K562 (cell line): ENCODE data around the gene BBLN. TPM values are rescaled to one million over a fixed set of nuclear protein-coding genes. Genes with fewer than 3 reads are reported as not detected.

Experiments
- CHD2 ChIP-seq: IDR thresholded peaks from 2 replicates; pipeline ENCODE4 v1.6.1; 2011; ENCODE audit warnings: low read depth, low read length
- ETV6 ChIP-seq, 3 experiments: fragments of 150-350 bp in 1 of 3; sonication (generic) in 1 of 3; formaldehyde crosslinking in 1 of 3; IDR thresholded peaks; 2 replicates each; pipeline versions ENCODE4 v1.6.1 to v1.8.0; 2014 to 2022; ENCODE audit warnings: borderline replicate concordance in 2 of 3, low read depth in 2 of 3, antibody characterized with exemption in 1 of 3, low read length in 1 of 3, mild to moderate bottlenecking in 1 of 3, missing genetic modification reagents in 1 of 3
- KDM5B ChIP-seq: fragments of 200-600 bp; sonication (generic); IDR thresholded peaks from 2 replicates; pipeline ENCODE4 v1.6.1; 2012; ENCODE audit warnings: low read depth, mild to moderate bottlenecking, moderate library complexity, low read length, control low read depth, inconsistent platforms; ENCODE audit not compliant: insufficient replicate concordance
- RBM25 ChIP-seq: fragments of 200-400 bp; formaldehyde crosslinking; IDR thresholded peaks from 2 replicates; pipeline ENCODE4 v1.6.1; 2018; ENCODE audit warnings: low read length, low read depth, moderate library complexity; ENCODE audit not compliant: severe bottlenecking
- STAT5A ChIP-seq: IDR thresholded peaks from 2 replicates; pipeline ENCODE4 v1.6.1; 2012; ENCODE audit warnings: low read length, inconsistent platforms, borderline replicate concordance
- TARDBP ChIP-seq: fragments of 450-650 bp; IDR thresholded peaks from 2 replicates; pipeline ENCODE4 v1.6.1; 2016
- ZFX ChIP-seq: sonication (generic); formaldehyde crosslinking; IDR thresholded peaks from 2 replicates; pipeline ENCODE4 v1.8.0; 2022; ENCODE audit warnings: mild to moderate bottlenecking, missing genetic modification reagents, moderate library complexity
- polyA plus RNA-seq, 8 experiments: library from polyadenylated mRNA; depleted of rRNA in 4 of 8; stranded (reverse) in 5 of 8; unstranded in 3 of 8; fragments of >200 nt; fragmentation: Nextera tagmentation in 2 of 8; fragmentation: Illumina TruSeq in 1 of 8; extraction: Ambion mirVana in 2 of 8; extraction: Trizol in 1 of 8; gene quantifications; 2 replicates each; pipeline versions ENCODE4 v1.2.1 to v1.2.3, GENCODE V29; 2011 to 2014; ENCODE audit warnings: inconsistent platforms in 1 of 8, missing spikeins in 1 of 8
- total RNA-seq, 7 experiments: library from RNA; depleted of rRNA in 6 of 7; stranded (reverse); fragments of >200 nt in 6 of 7; fragmentation: Illumina TruSeq in 2 of 7; extraction: Trizol in 2 of 7; gene quantifications; 2 replicates each; pipeline versions ENCODE4 v1.2.1 to v1.2.3, GENCODE V29; 2011 to 2021; ENCODE audit warnings: low replicate concordance in 1 of 7
- TF ChIP-seq, protein P1 (sequence below): fragments of 450-650 bp; IDR thresholded peaks from 2 replicates; pipeline ENCODE4 v1.6.1; 2018; ENCODE audit not compliant: partially characterized antibody
- TF ChIP-seq, protein P2 (sequence below): fragments of 250-450 bp; sonication (Bioruptor Pico); IDR thresholded peaks from 2 replicates; pipeline ENCODE4 v1.4.0; 2020; ENCODE audit warnings: mild to moderate bottlenecking, moderate library complexity, borderline replicate concordance
- TF ChIP-seq, protein P3 (sequence below): sonication (generic); formaldehyde crosslinking; IDR thresholded peaks from 2 replicates; pipeline ENCODE4 v1.8.0; 2023; ENCODE audit warnings: mild to moderate bottlenecking, missing genetic modification reagents
- TF ChIP-seq, protein P4 (sequence below): sonication (generic); formaldehyde crosslinking; IDR thresholded peaks from 2 replicates; pipeline ENCODE4 v1.8.0; 2023; ENCODE audit warnings: mild to moderate bottlenecking, missing genetic modification reagents

The BBLN gene
- total and polyA plus RNA-seq, 9 of the 15 experiments (the other 6 are each of a cell fraction or from before 2014, with no cell fraction given) = 4.2 to 331 (median 87.1) TPM

DNA sequence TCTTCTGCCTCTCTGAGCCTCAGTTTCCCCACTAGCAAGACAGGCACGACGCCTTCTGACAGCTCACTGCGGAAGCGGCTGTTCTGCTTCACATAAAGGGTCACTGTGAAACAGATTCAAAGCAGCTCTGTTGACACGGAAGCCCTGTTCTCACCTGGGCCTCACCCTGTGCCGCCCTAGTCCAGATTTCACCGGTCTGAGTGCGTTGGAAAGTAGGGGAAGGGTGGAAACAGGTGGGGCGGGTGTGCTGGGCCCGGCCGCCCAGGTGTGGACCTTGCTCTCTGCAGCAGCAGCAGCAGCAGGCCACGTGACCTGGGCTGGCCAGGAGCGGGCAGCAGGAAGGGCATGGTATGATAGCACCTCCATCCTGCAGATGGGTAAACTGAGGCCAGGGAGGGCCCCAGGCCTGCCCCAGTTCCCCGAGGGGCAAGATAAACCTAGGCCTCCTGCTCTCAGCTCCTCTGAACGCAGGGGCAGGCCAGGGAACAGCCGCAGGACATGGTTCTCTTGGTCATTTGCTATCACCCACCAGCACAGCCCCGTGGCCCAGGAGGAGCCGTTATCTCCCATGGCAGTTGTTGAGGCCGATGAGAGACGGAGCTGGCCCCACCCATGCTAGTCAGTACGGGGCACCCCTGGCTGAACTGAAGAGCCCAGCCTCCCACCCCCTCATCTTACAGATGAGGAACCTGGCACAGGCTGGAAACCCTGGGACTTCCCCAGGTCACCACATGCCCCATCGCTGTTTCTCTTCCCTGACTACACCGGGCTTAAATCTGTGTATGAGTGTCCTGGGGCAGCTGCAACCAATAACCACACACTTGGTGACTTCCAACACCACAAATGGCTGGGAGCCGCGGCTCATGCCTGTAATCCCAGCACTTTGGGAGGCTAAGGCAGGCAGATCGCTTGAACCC lies 44.6 kb upstream of the BBLN start (continued):
- TF ChIP-seq RBM25 (no peak), ETV6 (IDR thresholded peaks at IDR 0.05; ENCODE audit: borderline replicate concordance in 1 of 2, low read depth in 2 of 2, low read length in 1 of 2) (no peak; a peak in 2 of 4 replicates), ETV6 (CRISPR knock-in tag; IDR thresholded peaks at IDR 0.05; ENCODE audit: borderline replicate concordance) (no peak), KDM5B (no peak), ZFX (CRISPR knock-in tag) (peak; percentile 66), TARDBP (peak; percentile 61; the same call in 1 of the 2 replicates), STAT5A (peak; percentile 90), CHD2 (peak; percentile 41; the same call in 1 of the 2 replicates)
- TF ChIP-seq, protein P1, sequence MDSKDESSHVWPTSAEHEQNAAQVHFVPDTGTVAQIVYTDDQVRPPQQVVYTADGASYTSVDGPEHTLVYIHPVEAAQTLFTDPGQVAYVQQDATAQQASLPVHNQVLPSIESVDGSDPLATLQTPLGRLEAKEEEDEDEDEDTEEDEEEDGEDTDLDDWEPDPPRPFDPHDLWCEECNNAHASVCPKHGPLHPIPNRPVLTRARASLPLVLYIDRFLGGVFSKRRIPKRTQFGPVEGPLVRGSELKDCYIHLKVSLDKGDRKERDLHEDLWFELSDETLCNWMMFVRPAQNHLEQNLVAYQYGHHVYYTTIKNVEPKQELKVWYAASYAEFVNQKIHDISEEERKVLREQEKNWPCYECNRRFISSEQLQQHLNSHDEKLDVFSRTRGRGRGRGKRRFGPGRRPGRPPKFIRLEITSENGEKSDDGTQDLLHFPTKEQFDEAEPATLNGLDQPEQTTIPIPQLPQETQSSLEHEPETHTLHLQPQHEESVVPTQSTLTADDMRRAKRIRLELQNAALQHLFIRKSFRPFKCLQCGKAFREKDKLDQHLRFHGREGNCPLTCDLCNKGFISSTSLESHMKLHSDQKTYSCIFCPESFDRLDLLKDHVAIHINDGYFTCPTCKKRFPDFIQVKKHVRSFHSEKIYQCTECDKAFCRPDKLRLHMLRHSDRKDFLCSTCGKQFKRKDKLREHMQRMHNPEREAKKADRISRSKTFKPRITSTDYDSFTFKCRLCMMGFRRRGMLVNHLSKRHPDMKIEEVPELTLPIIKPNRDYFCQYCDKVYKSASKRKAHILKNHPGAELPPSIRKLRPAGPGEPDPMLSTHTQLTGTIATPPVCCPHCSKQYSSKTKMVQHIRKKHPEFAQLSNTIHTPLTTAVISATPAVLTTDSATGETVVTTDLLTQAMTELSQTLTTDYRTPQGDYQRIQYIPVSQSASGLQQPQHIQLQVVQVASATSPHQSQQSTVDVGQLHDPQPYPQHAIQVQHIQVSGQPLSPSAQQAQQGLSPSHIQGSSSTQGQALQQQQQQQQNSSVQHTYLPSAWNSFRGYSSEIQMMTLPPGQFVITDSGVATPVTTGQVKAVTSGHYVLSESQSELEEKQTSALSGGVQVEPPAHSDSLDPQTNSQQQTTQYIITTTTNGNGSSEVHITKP = peak; percentile 62
- TF ChIP-seq, protein P2, sequence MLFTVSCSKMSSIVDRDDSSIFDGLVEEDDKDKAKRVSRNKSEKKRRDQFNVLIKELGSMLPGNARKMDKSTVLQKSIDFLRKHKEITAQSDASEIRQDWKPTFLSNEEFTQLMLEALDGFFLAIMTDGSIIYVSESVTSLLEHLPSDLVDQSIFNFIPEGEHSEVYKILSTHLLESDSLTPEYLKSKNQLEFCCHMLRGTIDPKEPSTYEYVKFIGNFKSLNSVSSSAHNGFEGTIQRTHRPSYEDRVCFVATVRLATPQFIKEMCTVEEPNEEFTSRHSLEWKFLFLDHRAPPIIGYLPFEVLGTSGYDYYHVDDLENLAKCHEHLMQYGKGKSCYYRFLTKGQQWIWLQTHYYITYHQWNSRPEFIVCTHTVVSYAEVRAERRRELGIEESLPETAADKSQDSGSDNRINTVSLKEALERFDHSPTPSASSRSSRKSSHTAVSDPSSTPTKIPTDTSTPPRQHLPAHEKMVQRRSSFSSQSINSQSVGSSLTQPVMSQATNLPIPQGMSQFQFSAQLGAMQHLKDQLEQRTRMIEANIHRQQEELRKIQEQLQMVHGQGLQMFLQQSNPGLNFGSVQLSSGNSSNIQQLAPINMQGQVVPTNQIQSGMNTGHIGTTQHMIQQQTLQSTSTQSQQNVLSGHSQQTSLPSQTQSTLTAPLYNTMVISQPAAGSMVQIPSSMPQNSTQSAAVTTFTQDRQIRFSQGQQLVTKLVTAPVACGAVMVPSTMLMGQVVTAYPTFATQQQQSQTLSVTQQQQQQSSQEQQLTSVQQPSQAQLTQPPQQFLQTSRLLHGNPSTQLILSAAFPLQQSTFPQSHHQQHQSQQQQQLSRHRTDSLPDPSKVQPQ (CRISPR knock-in tag) = no peak
- TF ChIP-seq, protein P3, sequence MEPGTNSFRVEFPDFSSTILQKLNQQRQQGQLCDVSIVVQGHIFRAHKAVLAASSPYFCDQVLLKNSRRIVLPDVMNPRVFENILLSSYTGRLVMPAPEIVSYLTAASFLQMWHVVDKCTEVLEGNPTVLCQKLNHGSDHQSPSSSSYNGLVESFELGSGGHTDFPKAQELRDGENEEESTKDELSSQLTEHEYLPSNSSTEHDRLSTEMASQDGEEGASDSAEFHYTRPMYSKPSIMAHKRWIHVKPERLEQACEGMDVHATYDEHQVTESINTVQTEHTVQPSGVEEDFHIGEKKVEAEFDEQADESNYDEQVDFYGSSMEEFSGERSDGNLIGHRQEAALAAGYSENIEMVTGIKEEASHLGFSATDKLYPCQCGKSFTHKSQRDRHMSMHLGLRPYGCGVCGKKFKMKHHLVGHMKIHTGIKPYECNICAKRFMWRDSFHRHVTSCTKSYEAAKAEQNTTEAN = no peak
- TF ChIP-seq, protein P4, sequence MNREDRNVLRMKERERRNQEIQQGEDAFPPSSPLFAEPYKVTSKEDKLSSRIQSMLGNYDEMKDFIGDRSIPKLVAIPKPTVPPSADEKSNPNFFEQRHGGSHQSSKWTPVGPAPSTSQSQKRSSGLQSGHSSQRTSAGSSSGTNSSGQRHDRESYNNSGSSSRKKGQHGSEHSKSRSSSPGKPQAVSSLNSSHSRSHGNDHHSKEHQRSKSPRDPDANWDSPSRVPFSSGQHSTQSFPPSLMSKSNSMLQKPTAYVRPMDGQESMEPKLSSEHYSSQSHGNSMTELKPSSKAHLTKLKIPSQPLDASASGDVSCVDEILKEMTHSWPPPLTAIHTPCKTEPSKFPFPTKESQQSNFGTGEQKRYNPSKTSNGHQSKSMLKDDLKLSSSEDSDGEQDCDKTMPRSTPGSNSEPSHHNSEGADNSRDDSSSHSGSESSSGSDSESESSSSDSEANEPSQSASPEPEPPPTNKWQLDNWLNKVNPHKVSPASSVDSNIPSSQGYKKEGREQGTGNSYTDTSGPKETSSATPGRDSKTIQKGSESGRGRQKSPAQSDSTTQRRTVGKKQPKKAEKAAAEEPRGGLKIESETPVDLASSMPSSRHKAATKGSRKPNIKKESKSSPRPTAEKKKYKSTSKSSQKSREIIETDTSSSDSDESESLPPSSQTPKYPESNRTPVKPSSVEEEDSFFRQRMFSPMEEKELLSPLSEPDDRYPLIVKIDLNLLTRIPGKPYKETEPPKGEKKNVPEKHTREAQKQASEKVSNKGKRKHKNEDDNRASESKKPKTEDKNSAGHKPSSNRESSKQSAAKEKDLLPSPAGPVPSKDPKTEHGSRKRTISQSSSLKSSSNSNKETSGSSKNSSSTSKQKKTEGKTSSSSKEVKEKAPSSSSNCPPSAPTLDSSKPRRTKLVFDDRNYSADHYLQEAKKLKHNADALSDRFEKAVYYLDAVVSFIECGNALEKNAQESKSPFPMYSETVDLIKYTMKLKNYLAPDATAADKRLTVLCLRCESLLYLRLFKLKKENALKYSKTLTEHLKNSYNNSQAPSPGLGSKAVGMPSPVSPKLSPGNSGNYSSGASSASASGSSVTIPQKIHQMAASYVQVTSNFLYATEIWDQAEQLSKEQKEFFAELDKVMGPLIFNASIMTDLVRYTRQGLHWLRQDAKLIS (CRISPR knock-in tag) = no peak; the same call in 1 of the 2 replicates
